Lower leg skin (tissue), 4 donors: ENCODE measurements around the gene DLGAP1. TPM values are rescaled to one million over a fixed set of nuclear protein-coding genes. Genes with fewer than 3 reads are reported as not detected.

Experiments used
- DNase-seq, 2 donors: peaks; one replicate each; pipeline ENCODE4 v3.0.0-alpha.2; 2019; ENCODE audit warnings: low spot score in 2 of 2
- H3K4me3 ChIP-seq: fragments of 200-600 bp; sonication (generic); 2 replicates; pipeline ENCODE4 v1.5.1; 2017; ENCODE audit warnings: mild to moderate bottlenecking, low read depth; ENCODE audit not compliant: poor library complexity, severe bottlenecking
- CTCF ChIP-seq, 3 donors: fragments of 450-650 bp; IDR thresholded peaks; one replicate each; pipeline ENCODE4 v1.5.1; 2016; ENCODE audit warnings: antibody characterized with exemption in 3 of 3, mild to moderate bottlenecking in 3 of 3, moderate library complexity in 2 of 3
- POLR2A ChIP-seq, 2 donors: fragments of 450-650 bp; IDR thresholded peaks; one replicate each; pipeline ENCODE4 v1.6.1; 2016 to 2017; ENCODE audit warnings: antibody characterized with exemption in 2 of 2, mild to moderate bottlenecking in 1 of 2, moderate library complexity in 1 of 2
- WGBS, 2 donors: methylation state at CpG; one replicate each; pipeline ENCODE4 v1.1.5; 2018; 5-methylcytosine and 5-hydroxymethylcytosine counted together
- intact Hi-C: fragments of 100-400 bp; cut with DNase I; formaldehyde crosslinking; loops from one replicate; pipeline ENCODE4 v1.15.0; 2023; ENCODE audit warnings: low total_unique reads
- total RNA-seq, 4 donors: library from RNA; depleted of rRNA; stranded (reverse); fragments of >200 nt; gene quantifications; one replicate each; pipeline ENCODE4 v1.1.0, GENCODE V29; 2016

The DLGAP1 gene
- total RNA-seq, 4 donors from 2014 or later = 0.34 to 1.3 (median 0.82) TPM

DNA sequence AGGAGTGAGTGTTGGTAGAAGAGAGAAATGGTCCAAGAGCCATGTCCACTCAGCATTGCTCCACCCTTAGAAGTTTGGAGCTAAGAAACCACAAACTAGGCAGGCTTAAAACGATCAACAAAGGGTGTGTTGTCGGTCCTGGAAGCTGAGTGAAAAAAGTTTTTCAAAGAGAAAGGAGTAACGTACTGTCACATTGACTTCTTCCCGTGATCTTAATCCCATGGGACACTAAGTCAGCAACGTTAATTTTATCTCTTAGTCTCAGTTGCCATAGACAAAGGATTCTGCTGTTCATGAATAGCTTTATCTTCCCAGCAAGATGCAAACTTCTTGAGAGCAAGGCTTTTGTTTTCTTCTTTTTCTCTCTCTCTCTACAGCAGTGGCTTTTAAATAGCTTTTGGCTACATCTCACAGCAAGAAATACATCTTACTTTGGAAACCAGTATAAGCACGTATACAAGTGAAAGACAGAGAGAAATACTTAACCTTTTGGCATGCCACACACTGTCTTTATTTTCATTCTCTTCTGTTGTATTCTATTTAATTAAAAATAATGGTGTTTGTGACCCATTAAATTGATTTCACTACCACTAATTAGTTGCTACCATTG lies 627.8 kb downstream of the DLGAP1 start:
- no peak for DNase-seq
- H3K4me3 ChIP-seq = no peak overlapping the region
- WGBS, 2 donors = 37 to 50% methylated on average over 6 of the region's 6 CpGs
- TF ChIP-seq CTCF (IDR thresholded peaks at IDR 0.05) = no peak
- TF ChIP-seq POLR2A (IDR thresholded peaks at IDR 0.05) = no peak
- intact Hi-C loops = no loop called here

DNA sequence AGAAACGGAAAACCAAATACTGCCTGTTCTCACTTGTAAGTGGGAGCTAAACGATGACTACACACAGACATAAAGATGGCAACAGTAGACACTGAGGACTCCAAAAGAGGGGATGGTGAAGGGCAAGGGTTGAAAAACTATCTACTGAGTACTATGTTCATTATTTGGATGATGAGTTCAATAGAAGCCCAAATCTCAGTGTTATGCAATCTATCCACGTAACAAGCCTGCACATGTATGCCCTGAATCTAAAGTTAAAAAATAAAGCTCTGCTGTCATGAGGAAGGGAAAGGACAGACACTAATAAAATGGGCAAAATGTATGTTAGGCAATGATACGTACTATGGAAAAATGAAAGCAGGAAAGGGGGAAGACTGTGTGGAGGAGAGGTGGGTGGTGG lies 629.1 kb downstream of the DLGAP1 start:
- WGBS, 2 donors = 82 to 85% methylated on average over 4 of the region's 4 CpGs
- TF ChIP-seq POLR2A (IDR thresholded peaks at IDR 0.05) = no peak
- no peak for TF ChIP-seq CTCF (IDR thresholded peaks at IDR 0.05)
- H3K4me3 ChIP-seq = no peak overlapping the region
- DNase-seq = no peak
- intact Hi-C loops = no loop called here

- TF ChIP-seq POLR2A (IDR thresholded peaks at IDR 0.05) (no peak), CTCF (IDR thresholded peaks at IDR 0.05) (no peak)
- H3K4me3 ChIP-seq = no peak overlapping the region
- DNase-seq = no peak
- intact Hi-C loops = no loop called here
Observed at GRCh38 chr18:3824101-3824500, 631.0 kb downstream of the DLGAP1 start.

GRCh38 chr18:3823073-3823472 lies 632.0 kb downstream of the DLGAP1 start:
- WGBS, 2 donors = 96% methylated on average over 3 of the region's 3 CpGs

DNA sequence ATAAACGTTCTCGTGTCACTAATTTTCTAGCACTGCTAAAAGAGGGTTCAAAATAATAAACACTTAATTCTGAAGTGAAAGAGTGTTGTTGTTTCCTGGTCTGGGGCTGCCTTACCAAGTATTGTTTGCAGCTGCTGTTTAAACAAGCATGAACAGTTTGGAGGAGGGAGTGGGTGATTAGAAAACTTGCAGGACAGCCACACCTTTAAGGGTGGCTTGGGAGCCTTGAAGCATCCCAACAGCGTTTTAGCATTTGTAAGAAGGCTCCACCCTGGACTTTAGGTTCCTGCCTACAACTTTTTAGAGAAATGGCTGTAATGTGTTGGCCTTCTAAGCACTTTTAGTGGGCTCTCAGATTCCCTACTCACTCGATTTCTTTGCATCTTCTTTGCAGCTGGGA lies 633.6 kb downstream of the DLGAP1 start:
- 61 to 62% methylated on average over 4 of the region's 4 CpGs for WGBS, 2 donors
- intact Hi-C loops = no loop called here

More at GRCh38 chr18:3823073-3823472, 632.0 kb downstream of the DLGAP1 start:
- DNase-seq = no peak
- H3K4me3 ChIP-seq = no peak overlapping the region
- no peak for TF ChIP-seq CTCF (IDR thresholded peaks at IDR 0.05)
- no peak for TF ChIP-seq POLR2A (IDR thresholded peaks at IDR 0.05)
- intact Hi-C loops = no loop called here

More for the DNA sequence above, 633.6 kb downstream of the DLGAP1 start:
- DNase-seq = no peak
- H3K4me3 ChIP-seq = no peak overlapping the region
- no peak for TF ChIP-seq CTCF (IDR thresholded peaks at IDR 0.05)
- no peak for TF ChIP-seq POLR2A (IDR thresholded peaks at IDR 0.05)
